ENCODE measurements around the gene HDGFL2.

GRCh38 chr19:4471403-4472173 is 509 bp upstream of the HDGFL2 start:
- TF ChIP-seq ZNF140 (tag by site-specific recombination; IDR thresholded peaks at IDR 0.05) (no peak), ZNF239 (tag by site-specific recombination; IDR thresholded peaks at IDR 0.05) (no peak), TCF7L2 (IDR thresholded peaks at IDR 0.05; ENCODE audit: borderline replicate concordance, low read depth, low read length) (no peak), CTCF (tag by site-specific recombination; IDR thresholded peaks at IDR 0.05) (no peak), ZNF398 (tag by site-specific recombination; IDR thresholded peaks at IDR 0.05) (no peak), ZNF362 (tag by site-specific recombination; IDR thresholded peaks at IDR 0.05) (no peak), MEIS1 (CRISPR knock-in tag; IDR thresholded peaks at IDR 0.05; ENCODE audit: borderline replicate concordance) (no peak)

Measured in HEK293 (cell line).